Coronary artery (tissue), 2 donors: ENCODE results near the gene USP50.
"Not testable (repeated sequence)": the region's sequence is repeated elsewhere in the genome, so short reads cannot be mapped to it uniquely, and the experiment has no call there.

Experiments used
- DNase-seq: peaks from one replicate; pipeline ENCODE4 v3.0.0-alpha.2; 2017; ENCODE audit warnings: low spot score
- H3K27ac ChIP-seq, 2 donors: fragments of 200-600 bp; sonication (generic); one replicate each; pipeline ENCODE4 v1.5.1; 2016 to 2019
- H3K4me3 ChIP-seq: fragments of 200-600 bp; sonication (generic); 2 replicates; pipeline ENCODE4 v1.5.1; 2016; ENCODE audit warnings: mild to moderate bottlenecking, moderate library complexity
- TF ChIP-seq, protein P1 (sequence below): fragments of 200-600 bp; sonication (generic); IDR thresholded peaks from one replicate; pipeline ENCODE4 v1.5.1; 2019; ENCODE audit warnings: antibody characterized with exemption

Gene USP50

DNA sequence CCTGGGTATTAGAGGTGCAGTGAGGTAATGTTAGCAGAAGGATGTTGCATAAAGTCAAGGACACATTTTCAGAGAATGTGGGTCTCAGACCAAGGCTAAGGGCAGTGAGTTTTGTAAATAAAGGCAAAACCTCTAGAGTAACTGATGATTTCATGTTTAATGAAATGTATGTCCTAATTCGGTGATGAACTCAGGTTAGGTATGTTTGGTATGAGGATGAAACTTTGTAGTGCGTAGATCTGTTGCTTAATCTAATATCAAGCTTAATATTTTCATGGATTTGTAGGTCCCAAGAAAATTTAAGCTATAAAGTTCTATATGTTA, 3.6 kb downstream of the USP50 start:
- no peak for DNase-seq
- no peak overlapping the region for H3K27ac ChIP-seq
- TF ChIP-seq, protein P1, sequence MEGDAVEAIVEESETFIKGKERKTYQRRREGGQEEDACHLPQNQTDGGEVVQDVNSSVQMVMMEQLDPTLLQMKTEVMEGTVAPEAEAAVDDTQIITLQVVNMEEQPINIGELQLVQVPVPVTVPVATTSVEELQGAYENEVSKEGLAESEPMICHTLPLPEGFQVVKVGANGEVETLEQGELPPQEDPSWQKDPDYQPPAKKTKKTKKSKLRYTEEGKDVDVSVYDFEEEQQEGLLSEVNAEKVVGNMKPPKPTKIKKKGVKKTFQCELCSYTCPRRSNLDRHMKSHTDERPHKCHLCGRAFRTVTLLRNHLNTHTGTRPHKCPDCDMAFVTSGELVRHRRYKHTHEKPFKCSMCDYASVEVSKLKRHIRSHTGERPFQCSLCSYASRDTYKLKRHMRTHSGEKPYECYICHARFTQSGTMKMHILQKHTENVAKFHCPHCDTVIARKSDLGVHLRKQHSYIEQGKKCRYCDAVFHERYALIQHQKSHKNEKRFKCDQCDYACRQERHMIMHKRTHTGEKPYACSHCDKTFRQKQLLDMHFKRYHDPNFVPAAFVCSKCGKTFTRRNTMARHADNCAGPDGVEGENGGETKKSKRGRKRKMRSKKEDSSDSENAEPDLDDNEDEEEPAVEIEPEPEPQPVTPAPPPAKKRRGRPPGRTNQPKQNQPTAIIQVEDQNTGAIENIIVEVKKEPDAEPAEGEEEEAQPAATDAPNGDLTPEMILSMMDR, result no peak
- H3K4me3 ChIP-seq, result no peak overlapping the region

DNA sequence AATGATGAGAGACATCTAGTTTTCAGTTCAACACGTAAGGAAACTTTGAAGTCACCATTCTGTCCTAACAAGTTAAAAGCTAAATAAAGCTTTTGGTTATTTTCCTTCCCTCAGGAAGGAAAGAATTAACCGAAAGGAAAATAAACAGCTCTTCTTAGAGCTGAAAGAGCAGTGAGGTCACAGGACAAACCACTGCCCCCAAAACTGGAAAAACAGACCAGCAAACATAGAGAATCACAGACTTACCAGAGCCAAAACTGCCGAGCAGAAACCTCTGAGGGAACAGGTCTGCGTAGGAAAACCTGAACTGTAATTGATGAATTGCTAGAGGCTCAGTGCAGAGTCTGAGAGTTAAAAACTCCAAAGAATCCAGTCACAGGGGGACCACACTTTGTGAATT, 14.7 kb downstream of the USP50 start:
- no peak overlapping the region for H3K27ac ChIP-seq
- no peak overlapping the region for H3K4me3 ChIP-seq
- no peak for DNase-seq
- TF ChIP-seq, protein P1, result no peak

DNA sequence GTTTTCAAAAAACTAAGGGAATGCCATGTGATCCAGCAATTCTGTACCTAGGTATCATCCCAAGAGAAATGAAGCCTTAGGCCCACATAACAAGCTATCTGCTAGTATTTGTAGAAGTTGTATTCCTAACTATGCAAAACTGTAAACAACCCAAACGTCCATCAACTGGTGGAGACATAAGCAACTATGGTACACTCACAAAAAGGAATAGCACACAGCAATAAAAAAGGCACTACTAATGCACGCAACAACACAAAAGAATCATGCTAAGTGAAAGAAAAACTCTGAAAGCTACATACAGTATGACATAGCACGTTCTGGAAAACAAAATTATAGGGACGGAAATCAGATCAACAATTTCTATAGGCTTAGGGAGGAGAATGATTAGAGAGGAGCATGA, 15.3 kb downstream of the USP50 start:
- Histone ChIP-seq H3K4me3 (no peak overlapping the region), H3K27ac (no peak overlapping the region)
- DNase-seq, result no peak
- TF ChIP-seq, protein P1, result no peak

DNA sequence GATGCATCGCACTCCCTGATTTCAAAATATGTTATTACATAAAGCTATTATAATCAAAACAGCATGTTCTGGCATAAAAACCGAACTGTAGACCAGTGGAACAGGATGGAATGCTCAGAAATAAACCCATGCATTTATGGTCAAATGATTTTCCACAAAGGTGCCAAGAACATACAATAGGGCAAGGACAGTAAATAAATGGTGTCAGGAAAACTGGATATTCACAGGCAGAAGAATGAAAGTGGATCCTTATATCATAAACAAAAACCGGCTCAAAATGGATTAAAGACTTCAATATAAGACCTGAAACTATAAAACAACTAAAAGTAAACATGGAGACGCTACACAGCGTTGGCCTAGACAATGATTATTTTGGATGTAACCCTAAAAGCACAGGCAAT, 22.6 kb downstream of the USP50 start:
- Histone ChIP-seq H3K4me3 (no peak overlapping the region), H3K27ac (no peak overlapping the region)
- TF ChIP-seq, protein P1, result no peak
- no peak for DNase-seq

DNA sequence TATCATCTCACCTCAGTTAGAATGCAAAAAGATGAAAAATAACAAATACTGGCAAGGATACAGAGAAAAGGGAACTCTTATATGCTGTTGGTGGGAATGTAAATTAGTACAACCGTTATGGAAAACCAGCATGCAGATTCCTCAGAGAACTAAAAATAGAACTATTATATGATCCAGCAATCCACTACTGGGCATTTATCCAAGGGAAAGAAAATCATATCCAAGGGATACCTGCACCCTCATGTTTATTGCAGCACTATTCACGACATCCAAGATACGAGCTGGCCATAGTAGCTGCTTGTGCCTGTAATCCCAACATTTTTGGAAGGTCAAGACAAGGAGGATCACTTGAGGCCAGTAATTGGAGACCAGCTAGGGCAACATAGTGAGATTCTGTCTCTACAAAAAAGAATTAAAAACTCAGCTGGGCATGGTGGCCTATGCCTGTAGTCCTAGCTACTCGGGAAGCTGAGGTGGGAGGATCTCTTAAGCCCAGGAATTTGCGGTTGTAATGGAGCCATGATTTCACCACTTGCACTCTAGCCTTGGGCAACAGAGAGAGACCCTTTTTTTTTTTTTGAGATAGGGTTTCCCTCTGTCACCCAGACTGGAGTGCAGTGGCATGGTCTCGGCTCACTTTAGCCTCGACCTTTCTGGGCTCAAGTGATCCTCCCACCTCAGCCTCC, 26.6 kb downstream of the USP50 start:
- no peak overlapping the region for H3K4me3 ChIP-seq
- H3K27ac ChIP-seq, result no peak overlapping the region
- DNase-seq, result no peak
- TF ChIP-seq, protein P1, result no peak

DNA sequence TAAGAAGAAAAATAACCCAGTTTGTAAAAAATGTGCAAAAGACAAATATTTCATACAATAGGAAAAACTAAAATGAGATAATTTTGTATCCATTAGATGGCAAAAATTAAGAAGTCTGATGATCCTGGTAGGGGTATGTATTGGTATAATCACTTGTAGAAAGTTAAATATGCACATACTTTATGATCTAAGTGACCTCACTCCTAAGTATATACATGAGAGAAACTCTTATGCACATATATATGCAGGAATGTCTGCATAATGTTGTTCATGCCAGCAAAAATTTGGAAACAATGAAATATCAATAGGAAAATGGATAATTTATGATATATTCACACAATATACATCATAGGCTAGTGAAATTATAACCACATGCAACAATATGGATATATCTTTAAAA, 33.5 kb downstream of the USP50 start:
- TF ChIP-seq, protein P1, result no peak
- no peak for DNase-seq

DNA sequence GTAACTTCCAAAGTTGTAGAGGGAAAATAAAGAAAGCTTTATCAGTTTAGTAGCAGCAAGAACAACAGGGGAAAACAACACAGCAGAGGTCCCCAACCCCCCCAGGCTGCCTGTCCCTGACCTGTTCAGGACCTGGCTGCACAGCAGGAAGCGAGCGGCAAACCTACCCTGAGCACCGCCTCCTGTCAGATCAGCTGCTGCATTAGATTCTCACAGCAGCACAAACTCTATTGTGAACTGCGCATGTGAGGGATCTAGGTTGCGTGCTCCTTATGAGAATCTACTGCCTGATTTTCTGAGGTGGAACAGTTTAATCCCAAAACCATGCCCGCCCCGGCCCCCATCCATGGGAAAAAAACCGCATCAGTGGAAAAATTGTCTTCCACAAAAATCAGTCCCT, 40.3 kb downstream of the USP50 start:
- Histone ChIP-seq H3K4me3 (no peak overlapping the region), H3K27ac (no peak overlapping the region)
- TF ChIP-seq, protein P1, result no peak
- no peak for DNase-seq

More for the DNA sequence above, 33.5 kb downstream of the USP50 start:
- Histone ChIP-seq H3K27ac (no peak overlapping the region), H3K4me3 (no peak overlapping the region)

DNA sequence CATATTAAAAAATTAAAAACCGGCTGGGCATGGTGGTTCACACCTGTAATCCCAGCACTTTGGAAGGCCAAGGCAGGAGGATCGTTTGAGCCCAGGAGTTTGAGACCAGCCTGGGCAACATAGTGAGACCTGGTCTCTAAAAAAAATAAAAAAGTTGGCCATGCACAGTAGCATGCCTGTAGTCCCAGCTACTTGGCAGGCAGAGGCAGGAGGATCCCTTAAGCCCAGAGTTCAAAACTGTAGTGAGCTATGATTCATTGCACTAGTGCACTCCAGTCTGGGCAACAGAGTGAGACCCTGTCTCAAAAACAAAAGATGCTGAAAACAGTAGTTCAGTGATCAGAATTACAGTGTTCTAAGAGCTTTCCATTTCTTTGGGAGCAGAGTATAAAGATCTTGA, 40.8 kb downstream of the USP50 start:
- H3K27ac ChIP-seq, DNase-seq: not testable (repeated sequence)

More for the DNA sequence above, 40.8 kb downstream of the USP50 start:
- not testable (repeated sequence) for H3K4me3 ChIP-seq
